SH-SY5Y (cell line): ENCODE results near the gene FYB1.

Source experiments
- GATA2 ChIP-seq: IDR thresholded peaks from 2 replicates; pipeline ENCODE4 v1.6.1; 2011; ENCODE audit warnings: mild to moderate bottlenecking, low read depth, low read length
- GATA3 ChIP-seq: IDR thresholded peaks from 2 replicates; pipeline ENCODE4 v1.6.1; 2011; ENCODE audit warnings: low read depth, mild to moderate bottlenecking, low read length, moderate library complexity

DNA sequence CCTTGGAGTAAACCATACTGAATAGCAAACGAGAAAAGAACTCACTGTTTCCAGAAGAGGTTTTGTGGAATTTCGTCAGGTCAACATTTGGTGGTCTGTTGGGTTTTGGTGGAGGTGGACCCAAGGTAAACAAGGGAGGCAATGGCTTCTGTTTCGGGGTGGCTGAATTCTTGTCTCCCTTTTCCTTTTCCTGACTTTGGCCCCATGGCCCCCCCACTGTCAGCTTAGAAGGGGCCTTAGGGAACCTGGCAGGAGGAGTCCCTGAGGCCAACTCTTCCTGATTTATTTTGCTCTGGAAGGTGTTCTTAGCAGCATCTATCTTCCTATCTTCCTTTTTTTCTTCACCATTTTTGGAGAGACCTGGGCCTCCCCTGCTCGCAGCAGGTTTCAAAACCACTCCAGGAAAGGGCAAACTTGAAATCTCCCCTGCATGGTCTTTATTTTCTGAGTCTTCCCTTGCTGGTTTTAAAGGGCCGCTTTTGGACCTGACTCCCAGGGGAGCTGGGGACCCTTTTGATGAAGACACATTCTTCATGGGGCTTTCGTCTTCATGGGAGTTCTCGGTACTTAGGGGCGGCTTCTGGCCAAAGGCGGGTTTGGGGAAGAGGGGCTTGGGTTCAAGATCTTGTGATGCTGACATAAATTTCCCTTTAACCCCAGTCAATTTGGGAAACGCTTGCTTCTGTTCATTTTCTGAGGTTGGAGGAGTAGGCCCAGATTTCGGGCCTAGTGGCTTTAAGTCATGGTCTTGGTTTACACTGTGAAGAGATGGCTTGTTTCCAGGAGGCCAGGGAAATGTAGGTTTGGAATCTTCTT lies 17.4 kb downstream of the FYB1 start:
- no peak for TF ChIP-seq GATA2
- no peak for TF ChIP-seq GATA3
